ENCODE measurements around the gene SLC5A9. TPM values are rescaled to one million over a fixed set of nuclear protein-coding genes. Genes with fewer than 3 reads are reported as not detected.

Gene SLC5A9
- total RNA-seq (2022; extraction: Qiagen RNA extraction), result 0.03 to 0.07 TPM (median 0.05 TPM) in 3 of 5 replicates, not detected in the others

DNA sequence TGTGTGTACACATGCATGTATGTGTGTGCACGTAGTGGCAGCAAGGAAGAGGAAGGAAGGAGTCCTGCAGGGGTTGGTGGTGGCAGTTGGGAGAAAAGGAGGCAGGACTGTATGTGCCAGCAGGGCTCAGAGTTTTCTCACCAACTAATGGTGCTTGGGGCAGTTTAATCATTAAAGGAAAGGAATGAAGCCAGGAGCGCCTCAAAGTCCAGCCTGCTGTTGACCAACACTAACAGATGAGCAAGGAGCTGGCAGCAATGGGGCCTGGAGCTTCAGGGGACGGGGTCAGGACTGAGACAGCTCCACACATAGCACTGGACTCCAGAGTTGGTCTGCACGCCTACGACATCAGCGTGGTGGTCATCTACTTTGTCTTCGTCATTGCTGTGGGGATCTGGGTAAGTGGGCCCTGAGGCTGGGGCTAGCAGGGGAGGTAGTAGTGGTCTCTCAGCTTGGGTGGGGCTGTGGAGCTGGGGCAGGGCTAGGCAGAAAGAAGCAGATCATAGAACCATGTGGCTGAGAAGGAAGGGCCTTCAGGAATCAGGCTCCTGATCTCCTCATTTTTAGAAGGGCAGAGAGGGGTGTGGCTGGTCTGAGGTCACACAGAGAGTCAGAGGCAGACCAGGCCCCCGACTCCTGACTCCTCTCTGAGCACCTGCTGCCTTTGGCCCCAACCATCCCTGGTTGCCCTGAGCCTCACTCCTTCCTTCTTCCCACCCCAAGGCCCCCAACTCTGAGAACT is at the start of gene SLC5A9:
Gene SLC5A9 (plus strand): TSS at position 216 of the 742 bp plus-strand sequence. CDS start 21 bp downstream, at position 237.

Other genes starting within 250 kb of the SLC5A9 start
- gene TRABD2B, start 225.3 kb upstream of the SLC5A9 start, total RNA-seq (2022; extraction: Qiagen RNA extraction), result 3.8 to 4.8 TPM (median 4.7 TPM) in 5 replicates
- gene SPATA6, start 249.5 kb downstream of the SLC5A9 start, total RNA-seq (2022; extraction: Qiagen RNA extraction), result 1.1 to 2.5 TPM (median 2.1 TPM) in 5 replicates